OCI-LY7 (cell line): Measurements from ENCODE around the gene TBC1D26.

ENCODE experiments used
- EZH2phosphoT487 ChIP-seq: fragments of 200-600 bp; sonication (generic); IDR thresholded peaks from 2 replicates; pipeline ENCODE4 v1.6.1; 2018; ENCODE audit warnings: low read depth, borderline replicate concordance, mild to moderate bottlenecking, mixed run types, antibody characterized with exemption, low read length, moderate library complexity, mixed read lengths
- TF ChIP-seq, protein P1 (sequence below): fragments of 200-600 bp; sonication (generic); conservative IDR thresholded peaks from 2 replicates; pipeline ENCODE4 v1.5.1; 2014; ENCODE audit warnings: mild to moderate bottlenecking, antibody characterized with exemption, low read length, moderate library complexity, mixed read lengths

DNA sequence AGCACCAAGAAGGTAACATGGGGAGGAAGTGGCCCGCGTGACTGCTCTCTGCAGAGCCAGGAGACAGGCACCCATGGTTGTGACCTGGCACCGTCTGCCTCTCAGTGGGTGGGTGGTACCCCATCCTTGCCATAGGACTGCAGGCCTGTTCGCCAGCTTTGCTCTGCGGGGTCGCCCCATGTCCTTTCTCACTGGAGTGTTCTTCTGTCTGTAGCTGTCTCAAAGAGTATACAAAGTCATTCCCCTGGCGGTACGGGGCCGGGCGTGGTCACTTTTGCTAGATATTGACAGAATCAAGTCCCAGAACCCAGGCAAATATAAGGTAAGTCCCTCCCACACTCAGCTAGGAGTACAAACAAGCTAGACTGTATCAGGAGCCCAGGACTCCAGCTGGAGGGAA lies 6.0 kb downstream of the TBC1D26 start:
- TF ChIP-seq, protein P1, sequence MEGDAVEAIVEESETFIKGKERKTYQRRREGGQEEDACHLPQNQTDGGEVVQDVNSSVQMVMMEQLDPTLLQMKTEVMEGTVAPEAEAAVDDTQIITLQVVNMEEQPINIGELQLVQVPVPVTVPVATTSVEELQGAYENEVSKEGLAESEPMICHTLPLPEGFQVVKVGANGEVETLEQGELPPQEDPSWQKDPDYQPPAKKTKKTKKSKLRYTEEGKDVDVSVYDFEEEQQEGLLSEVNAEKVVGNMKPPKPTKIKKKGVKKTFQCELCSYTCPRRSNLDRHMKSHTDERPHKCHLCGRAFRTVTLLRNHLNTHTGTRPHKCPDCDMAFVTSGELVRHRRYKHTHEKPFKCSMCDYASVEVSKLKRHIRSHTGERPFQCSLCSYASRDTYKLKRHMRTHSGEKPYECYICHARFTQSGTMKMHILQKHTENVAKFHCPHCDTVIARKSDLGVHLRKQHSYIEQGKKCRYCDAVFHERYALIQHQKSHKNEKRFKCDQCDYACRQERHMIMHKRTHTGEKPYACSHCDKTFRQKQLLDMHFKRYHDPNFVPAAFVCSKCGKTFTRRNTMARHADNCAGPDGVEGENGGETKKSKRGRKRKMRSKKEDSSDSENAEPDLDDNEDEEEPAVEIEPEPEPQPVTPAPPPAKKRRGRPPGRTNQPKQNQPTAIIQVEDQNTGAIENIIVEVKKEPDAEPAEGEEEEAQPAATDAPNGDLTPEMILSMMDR: no peak
- no peak for TF ChIP-seq EZH2phosphoT487
